HEK293T (cell line): ENCODE measurements around the gene IFT88.

Experiments used
- BHLHE40 ChIP-seq: fragments of 450-650 bp; IDR thresholded peaks from 2 replicates; pipeline ENCODE4 v1.6.1; 2016; ENCODE audit warnings: mild to moderate bottlenecking, moderate library complexity, borderline replicate concordance
- CTBP1 ChIP-seq: fragments of 450-650 bp; IDR thresholded peaks from 2 replicates; pipeline ENCODE4 v1.6.1; 2016; ENCODE audit warnings: borderline replicate concordance
- ELF4 ChIP-seq: fragments of 450-650 bp; IDR thresholded peaks from 2 replicates; pipeline ENCODE4 v1.6.1; 2017; ENCODE audit warnings: antibody characterized with exemption
- FOXA1 ChIP-seq: fragments of 450-650 bp; IDR thresholded peaks from 2 replicates; pipeline ENCODE4 v1.6.1; 2016; ENCODE audit warnings: mild to moderate bottlenecking
- FOXK2 ChIP-seq: fragments of 450-650 bp; IDR thresholded peaks from 2 replicates; pipeline ENCODE4 v1.6.1; 2016; ENCODE audit warnings: mild to moderate bottlenecking
- FOXM1 ChIP-seq: fragments of 450-650 bp; IDR thresholded peaks from 2 replicates; pipeline ENCODE4 v1.6.1; 2017; ENCODE audit warnings: mild to moderate bottlenecking, borderline replicate concordance
- HDGF ChIP-seq: fragments of 450-650 bp; IDR thresholded peaks from 2 replicates; pipeline ENCODE4 v1.6.1; 2017; ENCODE audit warnings: antibody characterized with exemption, borderline replicate concordance
- L3MBTL2 ChIP-seq: fragments of 450-650 bp; conservative IDR thresholded peaks from 2 replicates; pipeline ENCODE4 v1.6.1; 2016; ENCODE audit warnings: mild to moderate bottlenecking
- LEF1 ChIP-seq: fragments of 450-650 bp; IDR thresholded peaks from 2 replicates; pipeline ENCODE4 v1.6.1; 2017; ENCODE audit warnings: mild to moderate bottlenecking, borderline replicate concordance
- NFRKB ChIP-seq: fragments of 450-650 bp; IDR thresholded peaks from 2 replicates; pipeline ENCODE4 v1.6.1; 2016; ENCODE audit warnings: mild to moderate bottlenecking, moderate library complexity
- PKNOX1 ChIP-seq: fragments of 450-650 bp; IDR thresholded peaks from 2 replicates; pipeline ENCODE4 v1.6.1; 2016
- SP1 ChIP-seq: fragments of 450-650 bp; IDR thresholded peaks from 2 replicates; pipeline ENCODE4 v1.6.1; 2017
- TARDBP ChIP-seq: fragments of 450-650 bp; IDR thresholded peaks from 2 replicates; pipeline ENCODE4 v1.6.1; 2016
- ZNF384 ChIP-seq: fragments of 450-650 bp; IDR thresholded peaks from 2 replicates; pipeline ENCODE4 v1.6.1; 2016

GRCh38 chr13:20590561-20590960 is 23.6 kb downstream of the IFT88 start:
- TF ChIP-seq NFRKB (no peak), SP1 (no peak), ZNF384 (no peak), L3MBTL2 (no peak), FOXM1 (no peak), BHLHE40 (no peak), CTBP1 (no peak), PKNOX1 (no peak), FOXK2 (no peak), HDGF (no peak), ELF4 (no peak), TARDBP (no peak), FOXA1 (no peak), LEF1 (no peak)
